ENCODE results near the gene PNISR. TPM values are rescaled to one million over a fixed set of nuclear protein-coding genes. Genes with fewer than 3 reads are reported as not detected.

The PNISR gene
- total RNA-seq, 2 experiments from 2014 or later = 163 to 176 TPM

GRCh38 chr6:99426451-99426757 is 1.3 kb upstream of the PNISR start:
- H3K4me2 ChIP-seq (ENCODE audit: low read length) = peak overlapping the region; percentile 98
- peak overlapping the region; percentile 96; the same call in 1 of the 2 replicates for H2AFZ ChIP-seq (ENCODE audit: low read length)
- BruUV-seq (replicated peaks) = no TSS peak
- peak overlapping the region; percentile 91 for H3K27ac ChIP-seq (ENCODE audit: low read depth, low read length, poor library complexity, severe bottlenecking)
- TF ChIP-seq CTCF (conservative IDR thresholded peaks at IDR 0.05; ENCODE audit: low read length) = no peak
- H3K4me1 ChIP-seq (ENCODE audit: insufficient read depth, low read length, poor library complexity, severe bottlenecking) = peaks cover 36% of the 10 kb centered on the region
- H3K9me3 ChIP-seq (ENCODE audit: low read length) = no peaks in the 10 kb centered on the region
- peaks cover 47% of the 10 kb centered on the region for H3K36me3 ChIP-seq (ENCODE audit: insufficient read depth, low read length)
- CTCF ChIA-PET (ENCODE audit: unreplicated experiment) = no interaction called here
- POLR2A ChIA-PET = interaction anchor here (0.6 to 3.2 kb wide), 14 partner anchors 8 to 142 kb away, joined by 3 to 23 read pairs (median 4); partner anchors contain the start of genes CCNC, COQ3 and USP45
- H4K20me1 ChIP-seq (ENCODE audit: insufficient read depth, low read length) = peaks cover 26% of the 10 kb centered on the region
- no peaks in the 10 kb centered on the region for H3K9me2 ChIP-seq (ENCODE audit: insufficient read depth, low read length)
- H3K79me2 ChIP-seq (ENCODE audit: insufficient read depth, low read depth, low read length) = peaks cover 58% of the 10 kb centered on the region
- no peak for DNase-seq (ENCODE audit: low spot score)
- peak overlapping the region; percentile 80 for H3K4me3 ChIP-seq (ENCODE audit: low read depth, low read length, poor library complexity, severe bottlenecking)
- intact Hi-C loops (cut with micrococcal nuclease; ENCODE audit: unreplicated experiment) = loop anchor here (5.0 kb wide), 1 partner anchor 94 kb away; no protein-coding TSS in a partner anchor

- peaks cover 42% of the 10 kb centered on the region for H3K4me1 ChIP-seq (ENCODE audit: insufficient read depth, low read length, poor library complexity, severe bottlenecking)
- CTCF ChIA-PET (ENCODE audit: unreplicated experiment) = no interaction called here
- TF ChIP-seq CTCF (conservative IDR thresholded peaks at IDR 0.05; ENCODE audit: low read length) (peak; percentile 73), EZH2phosphoT487 (IDR thresholded peaks at IDR 0.05; ENCODE audit: borderline replicate concordance, low read depth, low read length) (no peak)
- H4K20me1 ChIP-seq (ENCODE audit: insufficient read depth, low read length) = peaks cover 31% of the 10 kb centered on the region
- no peaks in the 10 kb centered on the region for H3K9me2 ChIP-seq (ENCODE audit: insufficient read depth, low read length)
- POLR2A ChIA-PET = interaction anchor here (0.6 to 3.2 kb wide), 17 partner anchors 9 to 557 kb away, joined by 3 to 23 read pairs (median 4); partner anchors contain the start of genes CCNC, COQ3 and USP45
- peaks cover 64% of the 10 kb centered on the region for H3K79me2 ChIP-seq (ENCODE audit: insufficient read depth, low read depth, low read length)
- DNase-seq (ENCODE audit: low spot score) = peak; percentile 83
- intact Hi-C loops (cut with micrococcal nuclease; ENCODE audit: unreplicated experiment) = loop anchor here (1.0 to 5.0 kb wide), 3 partner anchors 94 to 142 kb away; partner anchors contain the start of gene CCNC
- peak overlapping the region; percentile 91 for H3K27ac ChIP-seq (ENCODE audit: low read depth, low read length, poor library complexity, severe bottlenecking)
- H3K4me2 ChIP-seq (ENCODE audit: low read length) = peak overlapping the region; percentile 98
- H2AFZ ChIP-seq (ENCODE audit: low read length) = peak overlapping the region; percentile 96
- peaks cover 48% of the 10 kb centered on the region for H3K36me3 ChIP-seq (ENCODE audit: insufficient read depth, low read length)
- TSS peak; percentile 73 for BruUV-seq (replicated peaks)
- peak overlapping the region; percentile 80 for H3K4me3 ChIP-seq (ENCODE audit: low read depth, low read length, poor library complexity, severe bottlenecking)
- no peaks in the 10 kb centered on the region for H3K9me3 ChIP-seq (ENCODE audit: low read length)
These were observed 741 bp upstream of the PNISR start for GRCh38 chr6:99425647-99426450.

- no peak for DNase-seq (ENCODE audit: low spot score)
These were observed 1.1 kb downstream of the PNISR start for GRCh38 chr6:99424022-99424421.

More at GRCh38 chr6:99424022-99424421, 1.1 kb downstream of the PNISR start:
- Histone ChIP-seq H3K79me2 (ENCODE audit: insufficient read depth, low read depth, low read length) (peaks cover 82% of the 10 kb centered on the region), H3K9me3 (ENCODE audit: low read length) (no peaks in the 10 kb centered on the region), H2AFZ (ENCODE audit: low read length) (no peak overlapping the region), H3K27ac (ENCODE audit: low read depth, low read length, poor library complexity, severe bottlenecking) (peak overlapping the region; percentile 91), H3K36me3 (ENCODE audit: insufficient read depth, low read length) (peaks cover 49% of the 10 kb centered on the region), H3K4me2 (ENCODE audit: low read length) (peak overlapping the region; percentile 75), H4K20me1 (ENCODE audit: insufficient read depth, low read length) (peaks cover 41% of the 10 kb centered on the region), H3K4me1 (ENCODE audit: insufficient read depth, low read length, poor library complexity, severe bottlenecking) (peaks cover 44% of the 10 kb centered on the region), H3K4me3 (ENCODE audit: low read depth, low read length, poor library complexity, severe bottlenecking) (peak overlapping the region; percentile 80), H3K9me2 (ENCODE audit: insufficient read depth, low read length) (no peaks in the 10 kb centered on the region)
- POLR2A ChIA-PET = interaction anchor here (0.7 to 3.2 kb wide), 10 partner anchors 10 to 147 kb away, joined by 3 to 23 read pairs (median 4); partner anchors contain the start of genes CCNC and COQ3
- BruUV-seq (replicated peaks) = no TSS peak
- CTCF ChIA-PET (ENCODE audit: unreplicated experiment) = no interaction called here
- TF ChIP-seq CTCF (conservative IDR thresholded peaks at IDR 0.05; ENCODE audit: low read length) = no peak
- TF ChIP-seq EZH2phosphoT487 (IDR thresholded peaks at IDR 0.05; ENCODE audit: borderline replicate concordance, low read depth, low read length) = no peak
- intact Hi-C loops (cut with micrococcal nuclease; ENCODE audit: unreplicated experiment) = loop anchor here (2.0 kb wide), 1 partner anchor 97 kb away; no protein-coding TSS in a partner anchor

All from OCI-LY7 (cell line).